Neural cell (in vitro differentiated cells): ENCODE data around the gene COPS8. TPM values are rescaled to one million over a fixed set of nuclear protein-coding genes. Genes with fewer than 3 reads are reported as not detected.

ENCODE experiments used
- H2AFZ ChIP-seq: fragments of 200-600, 300-800 bp; sonication (generic), shearing (Covaris generic); 2 replicates; pipeline ENCODE4 v1.6.0; 2014; ENCODE audit warnings: low read depth, mild to moderate bottlenecking, antibody characterized with exemption, low read length, moderate library complexity
- H3F3A ChIP-seq: fragments of 200-600 bp; shearing (Covaris generic); 2 replicates; pipeline ENCODE4 v1.6.1; 2016; ENCODE audit warnings: mild to moderate bottlenecking, moderate library complexity, mixed read lengths, antibody characterized with exemption, low read length; ENCODE audit not compliant: insufficient read depth, poor library complexity, severe bottlenecking
- H3K27ac ChIP-seq: fragments of 200-600, 300-800 bp; sonication (generic), shearing (Covaris generic); 2 replicates; pipeline ENCODE4 v1.5.1; 2014; ENCODE audit warnings: mild to moderate bottlenecking, low read length, moderate library complexity
- H3K27me3 ChIP-seq: fragments of 300-800, 200-600 bp; sonication (generic), shearing (Covaris generic); 2 replicates; pipeline ENCODE4 v1.6.0; 2014; ENCODE audit warnings: mild to moderate bottlenecking, low read depth, low read length, moderate library complexity; ENCODE audit not compliant: insufficient read depth
- H3K36me3 ChIP-seq: fragments of 300-800, 200-600 bp; sonication (generic), shearing (Covaris generic); 2 replicates; pipeline ENCODE4 v1.5.1; 2014; ENCODE audit warnings: mild to moderate bottlenecking, antibody characterized with exemption, low read length, moderate library complexity; ENCODE audit not compliant: insufficient read depth
- H3K4me2 ChIP-seq: fragments of 300-800, 200-600 bp; sonication (generic), shearing (Covaris generic); 2 replicates; pipeline ENCODE4 v1.6.0; 2014; ENCODE audit warnings: mild to moderate bottlenecking, low read length
- H3K4me3 ChIP-seq: fragments of 300-800, 200-600 bp; sonication (generic), shearing (Covaris generic); 2 replicates; pipeline ENCODE4 v1.5.1; 2014; ENCODE audit warnings: mild to moderate bottlenecking, low read length, moderate library complexity
- H3K79me2 ChIP-seq: fragments of 200-600 bp; shearing (Covaris generic); replicated peaks from 2 replicates; pipeline ENCODE4 v1.6.0; 2014; ENCODE audit warnings: mild to moderate bottlenecking, low read length, moderate library complexity; ENCODE audit not compliant: insufficient read depth
- H3K9ac ChIP-seq: fragments of 300-800, 200-600 bp; sonication (generic), shearing (Covaris generic); 2 replicates; pipeline ENCODE4 v1.6.1; 2016; ENCODE audit warnings: mild to moderate bottlenecking, low read length, mixed read lengths
- H3K9me2 ChIP-seq: fragments of 200-600 bp; shearing (Covaris generic); 2 replicates; pipeline ENCODE4 v1.6.1; 2016; ENCODE audit warnings: mild to moderate bottlenecking, low read length, mixed read lengths; ENCODE audit not compliant: insufficient read depth
- H3K9me3 ChIP-seq: fragments of 200-600, 300-800 bp; sonication (generic), shearing (Covaris generic); 2 replicates; pipeline ENCODE4 v1.6.1; 2016; ENCODE audit warnings: mild to moderate bottlenecking, mixed run types, low read length, moderate library complexity, mixed read lengths
- H4K20me1 ChIP-seq: fragments of 200-600 bp; shearing (Covaris generic); 2 replicates; pipeline ENCODE4 v1.6.1; 2016; ENCODE audit warnings: mild to moderate bottlenecking, mixed run types; ENCODE audit not compliant: insufficient read depth
- CTCF ChIP-seq: fragments of 450-650 bp; IDR thresholded peaks from 2 replicates; pipeline ENCODE4 v1.5.1; 2014; ENCODE audit warnings: antibody characterized with exemption, mild to moderate bottlenecking, moderate library complexity; ENCODE audit not compliant: poor library complexity, severe bottlenecking
- EP300 ChIP-seq: fragments of 450-650 bp; conservative IDR thresholded peaks from 2 replicates; pipeline ENCODE4 v1.6.1; 2014; ENCODE audit warnings: antibody characterized with exemption, mild to moderate bottlenecking, moderate library complexity; ENCODE audit not compliant: poor library complexity, severe bottlenecking
- EZH2 ChIP-seq: fragments of 200-600, 300-800 bp; shearing (Covaris generic), sonication (generic); IDR thresholded peaks from 2 replicates; pipeline ENCODE4 v1.6.1; 2014; ENCODE audit warnings: antibody characterized with exemption, low read length, borderline replicate concordance, mild to moderate bottlenecking; ENCODE audit not compliant: insufficient read depth, poor library complexity, severe bottlenecking
- MXI1 ChIP-seq: fragments of 450-650 bp; conservative IDR thresholded peaks from 2 replicates; pipeline ENCODE4 v1.6.1; 2014; ENCODE audit warnings: antibody characterized with exemption, mild to moderate bottlenecking; ENCODE audit not compliant: poor library complexity, severe bottlenecking
- POLR2AphosphoS5 ChIP-seq: IDR thresholded peaks from 2 replicates; pipeline ENCODE4 v1.6.1; 2012
- RAD21 ChIP-seq: fragments of 450-650 bp; conservative IDR thresholded peaks from 2 replicates; pipeline ENCODE4 v1.6.1; 2014; ENCODE audit warnings: antibody characterized with exemption, mild to moderate bottlenecking, moderate library complexity
- REST ChIP-seq: IDR thresholded peaks from 2 replicates; pipeline ENCODE4 v1.6.1; 2012; ENCODE audit warnings: borderline replicate concordance
- SMC3 ChIP-seq: fragments of 450-650 bp; conservative IDR thresholded peaks from 2 replicates; pipeline ENCODE4 v1.6.1; 2014; ENCODE audit warnings: antibody characterized with exemption, mild to moderate bottlenecking, moderate library complexity; ENCODE audit not compliant: poor library complexity
- TAF1 ChIP-seq: IDR thresholded peaks from 2 replicates; pipeline ENCODE4 v1.6.1; 2012; ENCODE audit warnings: low read depth
- polyA plus RNA-seq: library from polyadenylated mRNA; depleted of rRNA; stranded (reverse); fragments of >200 nt; gene quantifications from 2 replicates; pipeline ENCODE4 v1.2.3, GENCODE V29; 2014

COPS8 gene
- polyA plus RNA-seq, 1 donor from 2014 or later: 269 TPM

GRCh38 chr2:237075749-237076599 is 9.7 kb upstream of the COPS8 start:
- Histone ChIP-seq H3K9ac (no peak overlapping the region), H3K27ac (no peak overlapping the region), H3K36me3 (no peaks in the 10 kb centered on the region), H4K20me1 (no peaks in the 10 kb centered on the region), H3K9me2 (no peaks in the 10 kb centered on the region), H3K4me2 (no peak overlapping the region), H3K4me3 (no peak overlapping the region), H3K79me2 (no peaks in the 10 kb centered on the region), H3K27me3 (no peaks in the 10 kb centered on the region), H3F3A (no peaks in the 10 kb centered on the region), H2AFZ (no peak overlapping the region), H3K9me3 (no peaks in the 10 kb centered on the region)
- TF ChIP-seq CTCF: no peak
- TF ChIP-seq EP300: no peak
- TF ChIP-seq TAF1: no peak

DNA sequence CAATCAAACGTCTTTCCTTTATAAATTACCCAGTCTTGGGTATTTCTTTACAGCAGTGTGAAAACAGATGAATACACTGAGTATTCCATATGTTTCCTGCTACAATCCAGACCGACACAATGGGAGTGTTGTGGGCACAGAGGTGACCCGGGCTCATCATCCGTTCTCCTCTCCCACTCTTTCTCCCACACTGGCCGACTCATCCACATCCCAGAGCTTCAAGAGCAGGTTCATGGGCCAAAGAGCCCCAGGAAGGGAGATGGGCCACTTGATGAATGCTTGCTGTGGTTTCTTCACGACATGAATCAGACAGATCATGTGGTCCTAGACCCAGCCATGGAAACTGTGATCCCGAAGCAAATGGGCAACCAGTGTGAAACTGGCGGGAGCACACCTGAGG is 4.1 kb upstream of the COPS8 start:
- Histone ChIP-seq H3K36me3 (no peaks in the 10 kb centered on the region), H3K4me2 (no peak overlapping the region), H3K27me3 (no peaks in the 10 kb centered on the region), H3K9me3 (no peaks in the 10 kb centered on the region), H4K20me1 (no peaks in the 10 kb centered on the region), H3K4me3 (no peak overlapping the region), H2AFZ (no peak overlapping the region), H3K9me2 (no peaks in the 10 kb centered on the region), H3K79me2 (peaks cover 7% of the 10 kb centered on the region), H3K9ac (no peak overlapping the region), H3F3A (no peaks in the 10 kb centered on the region), H3K27ac (no peak overlapping the region)
- TF ChIP-seq CTCF: no peak
- no peak for TF ChIP-seq SMC3
- no peak for TF ChIP-seq TAF1
- TF ChIP-seq POLR2AphosphoS5: no peak
- no peak for TF ChIP-seq REST
- no peak for TF ChIP-seq EP300
- no peak for TF ChIP-seq RAD21
- no peak for TF ChIP-seq MXI1
- TF ChIP-seq EZH2: no peak
